GM04503 (cell line): Measurements from ENCODE around the gene SOD2.
A peak's percentile ranks its signal among the peaks of the same experiment; 100 is the strongest.
"Not testable (repeated sequence)": the region's sequence is repeated elsewhere in the genome, so short reads cannot be mapped to it uniquely, and the experiment has no call there.

Experiments
- DNase-seq: peaks from one replicate; pipeline ENCODE4 v3.0.0-alpha.2; 2012; ENCODE audit warnings: low read depth

The SOD2 gene

DNA sequence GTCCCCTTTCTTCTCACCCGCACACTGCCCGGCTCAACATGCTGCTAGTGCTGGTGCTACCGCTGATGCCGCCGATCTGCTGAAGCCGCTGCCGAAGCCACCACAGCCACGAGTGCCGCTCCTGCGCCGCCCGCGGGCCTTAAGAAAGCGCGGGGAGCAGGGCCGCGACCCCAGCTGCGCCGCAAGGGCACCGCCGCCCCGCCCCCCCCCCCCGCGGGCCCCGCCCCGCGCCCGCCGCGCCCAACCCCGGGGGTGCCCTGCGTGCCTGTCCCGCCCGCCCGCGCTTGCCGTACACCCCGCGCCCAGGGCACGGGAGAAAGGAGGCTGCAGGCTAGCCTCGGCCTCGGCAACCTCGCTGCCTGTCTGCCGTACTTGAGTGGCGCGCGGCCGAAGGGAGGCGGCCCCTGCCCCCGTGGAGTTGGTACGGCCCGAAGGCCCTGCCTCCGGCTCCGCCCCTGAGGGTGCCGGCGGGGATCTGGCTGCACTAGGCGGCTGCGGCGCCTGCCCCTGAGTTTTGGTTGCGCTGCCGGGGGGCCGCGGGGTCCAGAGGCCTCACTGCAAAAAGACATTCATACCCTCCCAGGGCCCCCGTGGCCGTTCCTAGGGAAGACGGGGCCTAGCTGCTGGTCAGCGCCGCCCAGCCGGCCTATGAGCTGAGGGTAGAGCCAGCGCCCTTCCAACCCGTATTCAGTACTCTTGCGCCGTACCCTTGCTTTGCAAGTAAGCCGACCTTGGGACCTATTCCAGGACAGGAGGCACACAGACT, at the start of gene SOD2:
SOD2 (minus strand) TSS at position 114 of the 766 bp plus-strand sequence; CDS start at position 40, 74 bp downstream.
- DNase-seq: no peak

GRCh38 chr6:159742165-159742564, 49.1 kb upstream of the SOD2 start:
- DNase-seq: no peak

DNA sequence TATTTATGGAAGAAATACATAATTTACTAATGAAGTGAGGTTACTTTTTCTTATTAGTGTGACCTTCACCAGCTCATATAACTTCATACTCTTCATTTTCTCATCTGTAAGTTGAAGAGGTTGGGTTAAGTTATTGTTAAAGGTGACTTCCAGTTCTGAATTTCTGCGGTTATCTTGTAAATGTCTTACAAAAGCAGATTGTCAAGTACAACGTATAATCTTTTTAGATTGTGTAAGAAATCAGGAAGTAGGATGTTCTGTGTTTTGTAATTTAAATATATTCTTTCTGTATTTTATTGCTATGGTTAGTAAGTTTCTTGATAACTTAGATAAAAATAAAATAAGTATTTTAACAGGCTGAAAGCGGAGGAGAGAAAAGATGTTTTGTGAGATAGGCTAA, 46.3 kb upstream of the SOD2 start:
- DNase-seq: no peak

DNA sequence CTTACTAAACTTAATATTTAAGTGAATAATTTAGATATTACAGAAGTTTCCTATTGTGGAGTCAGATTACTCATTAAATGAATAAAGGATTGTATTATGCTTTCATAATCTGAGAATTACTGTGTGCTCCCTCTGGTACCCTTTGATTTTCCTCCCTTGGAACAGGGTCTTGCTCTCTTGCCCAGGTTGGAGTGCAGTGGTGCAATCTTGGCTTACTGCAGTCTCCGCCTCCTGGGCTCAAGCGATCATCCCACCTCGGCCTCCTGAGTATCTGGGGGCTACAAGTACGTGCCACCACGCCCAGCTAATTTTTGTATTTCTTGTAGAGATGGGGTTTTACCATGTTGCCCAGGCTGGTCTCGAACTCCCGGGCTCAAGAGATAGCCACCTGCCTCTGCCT, 43.9 kb upstream of the SOD2 start:
- DNase-seq: no peak

DNA sequence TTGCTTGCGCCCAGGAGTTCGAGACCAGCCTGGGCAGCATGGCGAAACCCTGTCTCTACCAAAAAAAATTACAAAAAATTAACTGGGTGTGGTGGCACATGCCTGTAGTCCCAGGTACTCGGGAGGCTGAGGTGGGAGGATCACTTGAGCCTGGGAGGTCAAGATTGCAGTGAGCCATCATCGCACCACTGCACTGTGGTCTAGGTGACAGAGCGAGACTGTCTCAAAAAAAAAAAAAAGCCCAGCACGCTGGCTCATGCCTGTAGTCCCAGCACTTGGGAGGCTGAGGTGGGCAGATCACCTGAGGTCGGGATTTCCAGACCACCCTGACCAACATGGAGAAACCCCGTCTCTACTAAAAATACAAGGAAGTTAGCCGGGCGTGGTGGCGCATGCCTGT, 40.4 kb upstream of the SOD2 start:
- not testable (repeated sequence) for DNase-seq

DNA sequence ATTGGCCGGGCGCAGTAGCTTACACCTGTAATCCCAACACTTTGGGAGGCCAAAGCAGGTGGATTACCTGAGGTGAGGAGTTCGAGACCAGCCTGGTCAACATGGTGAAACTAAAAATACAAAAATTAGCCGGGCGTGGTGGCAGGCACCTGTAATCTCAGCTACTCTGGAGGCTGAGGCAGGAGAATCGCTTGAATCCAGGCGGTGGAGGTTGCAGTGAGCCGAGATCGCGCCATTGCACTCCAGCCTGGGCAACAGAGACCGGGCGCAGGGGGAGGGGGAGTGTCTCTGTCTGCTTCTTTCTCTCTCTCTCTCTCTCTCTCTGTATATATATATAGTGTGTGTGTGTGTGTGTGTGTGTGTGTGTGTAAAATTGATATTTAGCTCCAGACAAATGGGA, 39.5 kb upstream of the SOD2 start:
- not testable (repeated sequence) for DNase-seq

DNA sequence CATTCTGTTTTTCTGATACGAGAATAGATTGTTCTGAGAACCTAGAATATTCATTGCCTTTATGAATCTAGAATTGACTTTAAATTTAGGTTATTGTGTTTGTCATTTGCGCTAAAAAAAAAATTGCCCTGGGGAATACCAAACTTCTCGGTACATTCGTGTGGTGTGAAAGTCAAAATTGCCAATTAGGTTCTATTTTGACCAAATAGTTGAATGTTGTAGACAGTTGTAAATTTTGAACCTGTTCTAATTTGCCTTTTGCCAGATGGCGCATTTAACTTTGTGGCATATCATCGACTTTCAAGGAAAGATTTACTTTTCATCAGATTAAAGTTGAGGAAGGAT, 37.3 kb upstream of the SOD2 start:
- DNase-seq: no peak

GRCh38 chr6:159729598-159730331, 36.7 kb upstream of the SOD2 start:
- no peak for DNase-seq

GRCh38 chr6:159728531-159728964, 35.5 kb upstream of the SOD2 start:
- no peak for DNase-seq

DNA sequence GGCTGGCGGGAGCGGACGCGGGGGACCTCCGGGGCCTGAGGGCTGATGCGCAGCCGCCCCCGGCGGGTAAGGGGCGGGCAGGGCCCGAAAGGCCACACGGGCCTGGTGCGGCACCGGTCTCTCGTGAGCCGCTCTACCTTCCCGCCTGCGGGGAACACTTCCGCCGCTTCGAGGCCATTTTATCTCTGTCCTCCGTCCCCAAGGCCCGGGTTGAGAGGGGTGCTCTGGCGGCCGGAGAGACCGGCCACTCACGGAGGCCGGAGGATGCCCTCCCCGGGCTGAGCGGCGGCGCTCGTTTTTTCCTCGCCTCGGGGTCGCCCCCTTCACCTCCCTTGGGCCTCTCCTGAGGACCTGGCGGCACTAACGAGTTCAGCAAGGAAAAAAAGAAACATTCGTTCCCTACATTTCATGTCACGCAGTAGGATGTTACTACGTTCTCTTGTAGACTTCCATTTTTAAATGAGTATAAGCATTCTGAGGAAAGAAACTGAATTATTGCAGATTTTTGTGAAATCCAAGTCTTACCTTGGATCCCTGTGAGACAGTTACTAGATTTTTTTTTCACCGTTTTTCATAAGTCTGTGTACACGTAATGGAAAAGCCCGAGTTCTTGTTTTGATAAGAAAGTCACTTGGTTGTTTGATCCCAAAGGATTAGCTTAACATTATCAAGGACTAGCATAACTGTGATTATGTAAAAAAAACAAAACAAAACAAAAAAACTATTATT, 34.8 kb upstream of the SOD2 start:
- DNase-seq: no peak

DNA sequence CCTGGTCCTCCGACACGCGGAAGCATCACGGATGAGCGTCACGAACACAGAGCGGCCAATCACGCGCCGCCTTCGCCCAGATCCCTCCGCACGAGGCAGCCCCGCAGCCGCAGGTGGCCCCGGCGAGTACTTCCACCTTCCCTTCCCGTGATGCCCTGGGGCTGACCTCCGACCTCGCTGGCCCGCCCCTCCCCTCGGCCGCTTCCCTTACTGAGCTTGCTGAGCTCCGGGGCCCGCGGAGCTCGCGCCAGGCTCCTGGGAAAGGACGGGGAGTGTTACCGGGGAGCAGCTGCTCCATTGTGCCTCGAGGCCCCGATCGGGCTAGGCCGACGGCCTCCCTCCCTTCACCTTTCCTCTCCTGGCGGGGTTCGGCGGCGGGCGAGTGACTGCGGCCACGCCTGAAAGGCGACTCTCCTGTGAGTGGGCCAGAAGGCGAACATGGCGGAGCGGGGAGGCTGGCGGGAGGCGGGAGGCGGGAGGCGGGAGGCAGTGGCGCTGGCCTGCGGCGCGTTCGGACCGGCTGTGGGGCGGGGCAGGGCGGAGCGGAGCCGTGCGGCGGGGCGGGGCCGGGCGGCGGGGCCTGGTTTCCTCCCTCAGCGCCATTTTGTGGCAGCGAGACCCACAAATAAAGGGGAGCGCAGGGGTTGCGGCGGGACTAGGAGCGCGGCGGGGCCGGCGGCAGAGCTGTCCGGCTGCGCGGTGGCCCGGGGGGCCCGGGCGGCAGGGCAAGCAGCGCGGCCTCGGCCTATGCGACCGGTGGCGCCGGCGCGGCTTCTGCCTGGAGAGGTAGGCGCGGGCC, 34.1 kb upstream of the SOD2 start, which contains the start of gene WTAP:
WTAP (plus strand) TSS at position 589 of the 799 bp plus-strand sequence. CDS start 8,760 bp downstream, outside the sequence.
- DNase-seq: peak; percentile 71

DNA sequence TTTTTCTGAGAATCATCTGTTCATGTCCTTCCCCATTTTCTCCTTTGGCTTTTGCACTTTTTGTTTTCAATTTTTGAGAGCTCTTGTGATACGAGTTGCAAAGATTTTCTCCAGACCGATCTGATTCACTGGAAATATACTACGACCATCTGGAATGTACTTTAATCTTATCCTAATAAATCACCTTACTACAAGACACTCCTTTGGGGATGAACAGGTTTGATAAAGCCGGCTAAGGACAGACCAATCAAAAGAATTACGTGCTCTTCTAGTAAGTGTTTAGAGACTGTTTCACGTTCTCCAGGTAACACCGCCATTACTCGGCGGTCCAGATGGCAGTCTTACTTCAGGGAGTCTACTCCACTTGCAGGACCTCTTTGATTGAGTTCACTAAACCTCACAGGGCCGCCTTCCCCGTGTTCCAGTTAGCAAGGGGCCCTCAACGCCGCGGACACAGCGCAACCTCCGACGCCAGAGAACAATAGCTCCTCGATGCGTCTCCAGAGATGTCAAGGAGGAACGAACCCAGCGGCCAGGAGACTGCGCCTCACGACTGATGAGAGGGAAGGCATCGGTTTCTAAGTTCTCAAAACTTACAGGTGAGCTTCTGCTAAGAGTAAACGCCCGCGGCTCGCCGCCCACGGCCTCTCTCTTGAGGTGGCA, 33.3 kb upstream of the SOD2 start:
- no peak for DNase-seq

GRCh38 chr6:159725208-159725607, 32.2 kb upstream of the SOD2 start:
- DNase-seq: not testable (repeated sequence)

GRCh38 chr6:159724778-159725177, 31.7 kb upstream of the SOD2 start:
- DNase-seq: no peak

DNA sequence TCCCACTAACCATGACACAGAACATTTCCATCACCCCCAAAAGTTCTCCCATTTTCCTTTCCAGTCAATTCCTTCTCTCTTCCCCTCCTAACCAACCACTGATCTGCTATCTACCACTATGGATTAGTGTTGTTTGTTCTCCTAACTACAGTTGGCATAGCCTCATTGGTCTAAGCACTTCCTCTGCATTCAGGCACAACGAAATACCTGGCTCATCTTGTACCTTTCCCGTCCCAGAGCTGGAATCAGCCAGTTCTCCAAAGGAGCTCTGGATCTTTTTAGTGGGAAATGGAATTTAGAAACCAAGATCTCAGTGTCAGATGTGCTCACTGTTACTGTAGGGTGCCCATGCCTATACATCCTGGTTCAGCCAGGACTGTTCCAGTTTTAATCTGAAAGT, 30.2 kb upstream of the SOD2 start:
- no peak for DNase-seq

DNA sequence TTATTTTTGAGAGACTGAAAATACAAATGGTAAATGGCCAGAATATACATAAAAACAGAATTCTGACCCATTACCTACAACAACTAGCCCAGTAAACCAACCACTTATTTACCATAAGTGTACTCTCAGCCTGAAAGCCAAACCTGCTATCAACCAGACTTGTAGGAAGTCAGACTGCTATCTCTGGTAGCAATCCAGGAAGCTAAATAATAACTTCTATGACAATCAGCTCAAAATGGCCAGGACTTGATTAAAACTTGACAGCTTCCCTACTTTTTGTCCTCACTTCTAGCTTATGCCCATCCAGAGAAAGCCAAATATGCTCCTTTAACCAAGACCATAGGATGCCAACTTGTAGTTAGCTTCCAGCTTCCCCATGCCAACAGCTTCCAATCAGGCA, 29.6 kb upstream of the SOD2 start:
- no peak for DNase-seq

GRCh38 chr6:159721981-159722380, 28.9 kb upstream of the SOD2 start:
- not testable (repeated sequence) for DNase-seq

GRCh38 chr6:159720708-159721107, 27.7 kb upstream of the SOD2 start:
- DNase-seq: no peak

GRCh38 chr6:159719287-159719686, 26.2 kb upstream of the SOD2 start:
- no peak for DNase-seq

DNA sequence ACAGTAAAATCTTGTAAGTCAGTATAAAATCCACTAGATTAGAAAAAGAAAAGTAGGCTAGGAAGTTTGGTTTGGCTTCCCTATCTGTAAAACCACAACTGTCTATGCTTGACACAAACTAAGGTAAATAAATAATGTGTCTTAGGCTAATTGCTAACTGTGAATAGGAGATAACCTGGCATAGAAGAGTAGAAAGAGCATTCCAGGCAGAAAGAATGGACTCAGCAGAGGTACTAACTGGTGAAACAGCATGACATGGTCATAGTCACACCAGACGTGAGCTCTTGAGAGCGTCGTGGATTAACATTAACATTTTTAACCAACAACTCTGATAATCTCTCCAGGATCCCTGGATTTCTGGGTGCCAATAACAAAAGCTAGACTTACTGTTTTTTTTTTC, 25.6 kb upstream of the SOD2 start:
- no peak for DNase-seq
